IMR-90 (cell line): ENCODE results near the gene TRAF6. TPM values are rescaled to one million over a fixed set of nuclear protein-coding genes. Genes with fewer than 3 reads are reported as not detected.

Experiments used
- ATAC-seq: fragments of 200-7000 bp; cut with Tn5 transposase; 2 replicates; pipeline ENCODE4 v1.9.1; 2020; ENCODE audit warnings: low read depth, mild to moderate bottlenecking, moderate library complexity
- BruUV-seq: library from RNA; stranded (reverse); fragments of 400-500 nt; replicated peaks from 2 replicates; lab custom pipeline; 2021; lab: Mats Ljungman, UMichigan
- CTCF ChIA-PET: fragments of 300-600 bp; formaldehyde crosslinking; extraction: SDS; loops from one replicate; lab custom pipeline; 2021; ENCODE audit warnings: antibody characterized with exemption; lab: Yijun Ruan, JAX
- POLR2A ChIA-PET: fragments of 300-600 bp; sonication (Branson Sonifier 250); formaldehyde crosslinking; loops from one replicate; lab custom pipeline; 2022; ENCODE audit warnings: antibody characterized with exemption; ENCODE audit not compliant: unreplicated experiment; lab: Charles Lee
- DNase-seq: peaks from one replicate; pipeline ENCODE4 v3.0.0; 2013
- H2AFZ ChIP-seq: replicated peaks from 2 replicates; pipeline ENCODE3; 2013; ENCODE audit warnings: low read length, mild to moderate bottlenecking; ENCODE audit not compliant: poor library complexity
- H2AK5ac ChIP-seq: 2 replicates; pipeline ENCODE4 v1.6.1; 2013; ENCODE audit warnings: low read depth, low read length, inconsistent platforms
- H2AK9ac ChIP-seq: replicated peaks from 2 replicates; pipeline ENCODE3; 2013; ENCODE audit warnings: mild to moderate bottlenecking, low read depth, low read length, moderate library complexity; ENCODE audit not compliant: poor library complexity
- H2BK120ac ChIP-seq: 2 replicates; pipeline ENCODE4 v1.6.1; 2013; ENCODE audit warnings: low read depth, low read length, inconsistent platforms
- H2BK15ac ChIP-seq: 3 replicates; pipeline ENCODE4 v1.6.1; 2013; ENCODE audit warnings: low read depth, low read length, inconsistent platforms
- H2BK20ac ChIP-seq: 2 replicates; pipeline ENCODE4 v1.6.1; 2013; ENCODE audit warnings: low read depth, mild to moderate bottlenecking, inconsistent platforms, low read length, moderate library complexity
- H2BK5ac ChIP-seq: 2 replicates; pipeline ENCODE4 v1.6.1; 2013; ENCODE audit warnings: mild to moderate bottlenecking, low read depth, low read length, inconsistent platforms; ENCODE audit not compliant: poor library complexity, severe bottlenecking
- H3K14ac ChIP-seq: replicated peaks from 2 replicates; pipeline ENCODE4 v1.6.1; 2013; ENCODE audit warnings: low read depth, low read length, inconsistent platforms
- H3K18ac ChIP-seq: 2 replicates; pipeline ENCODE4 v1.6.1; 2013; ENCODE audit warnings: low read depth, low read length, control low read depth
- H3K23ac ChIP-seq: 2 replicates; pipeline ENCODE4 v1.6.1; 2013; ENCODE audit warnings: low read depth, low read length, inconsistent platforms
- H3K27ac ChIP-seq: 2 replicates; pipeline ENCODE4 v1.5.1; 2013; ENCODE audit warnings: mild to moderate bottlenecking, control low read depth, low read length; ENCODE audit not compliant: insufficient read depth
- H3K27me3 ChIP-seq: 2 replicates; pipeline ENCODE4 v1.6.1; 2013; ENCODE audit warnings: low read length; ENCODE audit not compliant: control insufficient read depth, insufficient read depth
- H3K36me3 ChIP-seq: 2 replicates; pipeline ENCODE4 v1.6.1; 2013; ENCODE audit warnings: low read length, mixed read lengths; ENCODE audit not compliant: control insufficient read depth, insufficient read depth
- H3K4ac ChIP-seq: 2 replicates; pipeline ENCODE4 v1.6.1; 2013; ENCODE audit warnings: low read depth, low read length, inconsistent platforms
- H3K4me1 ChIP-seq: 2 replicates; pipeline ENCODE4 v1.6.1; 2013; ENCODE audit warnings: low read length, mixed read lengths; ENCODE audit not compliant: control insufficient read depth, insufficient read depth
- H3K4me2 ChIP-seq: 2 replicates; pipeline ENCODE4 v1.6.1; 2013; ENCODE audit warnings: low read depth, mild to moderate bottlenecking, control low read depth, low read length, moderate library complexity
- H3K4me3 ChIP-seq: 2 replicates; pipeline ENCODE4 v1.5.1; 2013; ENCODE audit warnings: low read depth, mild to moderate bottlenecking, control low read depth, low read length, moderate library complexity; ENCODE audit not compliant: insufficient read depth
- H3K56ac ChIP-seq: 2 replicates; pipeline ENCODE4 v1.6.1; 2013; ENCODE audit warnings: low read length, inconsistent platforms; ENCODE audit not compliant: insufficient read depth; ENCODE audit errors: extremely low read depth
- H3K79me1 ChIP-seq, 2 experiments: 2 replicates each; pipeline ENCODE4 v1.6.1; 2013; ENCODE audit warnings: low read length in 2 of 2, inconsistent platforms in 1 of 2, low read depth in 1 of 2
- H3K9ac ChIP-seq: 2 replicates; pipeline ENCODE4 v1.6.1; 2013; ENCODE audit warnings: low read depth, low read length, control low read depth
- H3K9me1 ChIP-seq: 2 replicates; pipeline ENCODE4 v1.6.1; 2013; ENCODE audit warnings: low read length, inconsistent platforms; ENCODE audit not compliant: insufficient read depth
- H3K9me3 ChIP-seq: 2 replicates; pipeline ENCODE4 v1.6.1; 2013; ENCODE audit warnings: low read length; ENCODE audit not compliant: control insufficient read depth, insufficient read depth
- H4K20me1 ChIP-seq: 2 replicates; pipeline ENCODE4 v1.6.1; 2013; ENCODE audit warnings: low read length, inconsistent platforms; ENCODE audit not compliant: insufficient read depth
- H4K5ac ChIP-seq: 2 replicates; pipeline ENCODE4 v1.6.1; 2013; ENCODE audit warnings: mild to moderate bottlenecking, low read depth, low read length, control low read depth
- H4K8ac ChIP-seq, 2 experiments: 2 replicates each; pipeline ENCODE4 v1.6.1; 2013; ENCODE audit warnings: low read depth in 2 of 2, low read length in 2 of 2, control low read depth in 1 of 2, inconsistent platforms in 1 of 2
- H4K91ac ChIP-seq: 2 replicates; pipeline ENCODE4 v1.6.1; 2013; ENCODE audit warnings: low read depth, low read length, inconsistent platforms; ENCODE audit not compliant: insufficient read depth
- BHLHE40 ChIP-seq: fragments of 150-350 bp; IDR thresholded peaks from 2 replicates; pipeline ENCODE4 v1.6.1; 2016; ENCODE audit warnings: mild to moderate bottlenecking, low read depth, low read length
- CHD1 ChIP-seq: IDR thresholded peaks from 2 replicates; pipeline ENCODE4 v1.6.1; 2012; ENCODE audit warnings: low read depth, low read length, improper control_type of control experiment
- MAFK ChIP-seq: IDR thresholded peaks from 2 replicates; pipeline ENCODE4 v1.6.1; 2012; ENCODE audit warnings: low read depth, low read length, improper control_type of control experiment
- MXI1 ChIP-seq: IDR thresholded peaks from 2 replicates; pipeline ENCODE4 v1.6.1; 2012; ENCODE audit warnings: low read depth, mild to moderate bottlenecking, low read length, moderate library complexity, borderline replicate concordance
- POLR2A ChIP-seq: IDR thresholded peaks from 2 replicates; pipeline ENCODE4 v1.6.1; 2012; ENCODE audit warnings: mild to moderate bottlenecking, low read depth, low read length
- RAD21 ChIP-seq: IDR thresholded peaks from 2 replicates; pipeline ENCODE4 v1.6.1; 2012; ENCODE audit warnings: low read length, improper control_type of control experiment
- WGBS, 2 experiments: methylation state at CpG; one replicate each; pipeline versions ENCODE4 v1.1.5 to v1.1.7; 2013; ENCODE audit warnings: missing lambda C conversion rate in 2 of 2; ENCODE audit not compliant: insufficient read length in 1 of 2; ENCODE audit errors: extremely low coverage in 2 of 2; 5-methylcytosine and 5-hydroxymethylcytosine counted together
- dilution Hi-C: fragments of 300-500 bp; cut with HindIII; formaldehyde crosslinking; loops from one replicate; pipeline ENCODE4 v1.14.3; 2018; ENCODE audit warnings: low sequenced_read_pairs; ENCODE audit not compliant: unreplicated experiment
- in situ Hi-C: fragments of 300-500 bp; cut with MboI; formaldehyde crosslinking; loops from 3 replicates; pipeline ENCODE4 v1.14.3; 2019; ENCODE audit warnings: low sequenced_read_pairs, inconsistent platforms, mixed read lengths
- intact Hi-C: fragments of 100-400 bp; cut with micrococcal nuclease; formaldehyde crosslinking; loops from 2 replicates; pipeline ENCODE4 v1.10.0; 2022
- polyA plus RNA-seq, 3 experiments: library from polyadenylated mRNA; depleted of rRNA; stranded (reverse); fragments of >200 nt; gene quantifications; 2 replicates each; pipeline ENCODE4 v1.2.3, GENCODE V29; 2012; ENCODE audit warnings: low replicate concordance in 1 of 3
- total RNA-seq: library from RNA; depleted of rRNA; stranded (reverse); fragments of >200 nt; gene quantifications from 2 replicates; pipeline ENCODE4 v1.2.3, GENCODE V29; 2012

TRAF6 gene
- total and polyA plus RNA-seq, 2 of the 4 experiments (the other 2 are of a cell fraction): 6.0 to 17.6 TPM

- no TSS peak for BruUV-seq
- no peak for ATAC-seq
- dilution Hi-C loops: no loop called here
Measured at GRCh38 chr11:36550385-36551115, 40.5 kb upstream of the TRAF6 start.

More at GRCh38 chr11:36550385-36551115, 40.5 kb upstream of the TRAF6 start:
- in situ Hi-C loops: no loop called here
- H3K27me3 ChIP-seq: no peaks in the 10 kb centered on the region
- H3K4me3 ChIP-seq: no peak overlapping the region
- no peak overlapping the region for H2AK5ac ChIP-seq
- H2BK5ac ChIP-seq: no peak overlapping the region
- H3K14ac ChIP-seq: no peak overlapping the region
- no peak overlapping the region for H3K4me2 ChIP-seq
- TF ChIP-seq MAFK (no peak), RAD21 (no peak), POLR2A (no peak), BHLHE40 (no peak), CHD1 (no peak), MXI1 (no peak)
- intact Hi-C loops: no loop called here
- ChIA-PET CTCF (no interaction called here), POLR2A (interaction anchor here (0.6 kb wide), 1 partner anchor 819 kb away, joined by 5 read pairs; no protein-coding TSS in a partner anchor)
- H4K5ac ChIP-seq: no peak overlapping the region
- H4K20me1 ChIP-seq: no peaks in the 10 kb centered on the region
- WGBS, 2 experiments: no CpG with 5 or more reads among the region's 1 CpG
- no peak overlapping the region for H2AFZ ChIP-seq
- H3K56ac ChIP-seq: no peak overlapping the region
- H3K4me1 ChIP-seq: no peaks in the 10 kb centered on the region
- no peaks in the 10 kb centered on the region for H3K79me1 ChIP-seq
- no peak overlapping the region for H3K23ac ChIP-seq
- DNase-seq: no peak
- no peak overlapping the region for H2BK120ac ChIP-seq
- H2BK15ac ChIP-seq: no peak overlapping the region
- H4K8ac ChIP-seq: no peak overlapping the region
- H2AK9ac ChIP-seq: no peak overlapping the region
- H3K18ac ChIP-seq: no peak overlapping the region
- no peak overlapping the region for H3K9ac ChIP-seq
- no peak overlapping the region for H3K4ac ChIP-seq
- H2BK20ac ChIP-seq: no peak overlapping the region
- H4K91ac ChIP-seq: no peak overlapping the region
- no peak overlapping the region for H3K27ac ChIP-seq
- H3K9me3 ChIP-seq: no peaks in the 10 kb centered on the region
- H3K9me1 ChIP-seq: no peaks in the 10 kb centered on the region
- no peaks in the 10 kb centered on the region for H3K36me3 ChIP-seq
